ENCODE data around the gene GALNT10. TPM values are rescaled to one million over a fixed set of nuclear protein-coding genes. Genes with fewer than 3 reads are reported as not detected.
"Not testable (repeated sequence)": the region's sequence is repeated elsewhere in the genome, so short reads cannot be mapped to it uniquely, and the experiment has no call there.

GALNT10 gene
- total RNA-seq, 2 donors from 2014 or later: 11.5 to 19.5 TPM

DNA sequence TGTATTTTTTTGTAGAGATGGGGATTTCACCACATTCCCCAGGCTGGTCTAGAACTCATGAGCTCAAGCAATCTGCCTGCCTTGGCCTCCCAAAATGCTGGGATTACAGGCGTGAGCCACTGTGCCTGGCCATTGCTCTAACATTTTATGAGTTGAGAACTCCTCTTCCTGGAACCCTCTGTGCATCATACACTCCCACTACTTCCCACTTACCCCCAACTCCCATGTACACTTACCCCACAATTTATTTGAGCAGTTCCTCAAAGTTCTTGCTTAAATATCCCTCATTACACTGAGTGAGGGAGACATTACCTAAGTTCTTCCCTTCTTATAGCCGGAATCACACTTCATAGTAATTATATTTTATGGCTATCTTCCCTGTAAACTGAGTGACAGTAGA is 42.9 kb upstream of the GALNT10 start:
- H3K9me3 ChIP-seq: no peaks in the 10 kb centered on the region
- TF ChIP-seq POLR2A (IDR thresholded peaks at IDR 0.05) (no peak), CTCF (IDR thresholded peaks at IDR 0.05) (no peak)
- no peak for DNase-seq
- H3K4me1 ChIP-seq: peaks cover 12% of the 10 kb centered on the region
- H3K27me3 ChIP-seq: no peaks in the 10 kb centered on the region
- ATAC-seq: no peak
- intact Hi-C loops (cut with DNase I): no loop called here
- no peaks in the 10 kb centered on the region for H3K36me3 ChIP-seq (replicated peaks in 1 of 2; ENCODE audit: insufficient read depth in 1 of 2, low read depth in 2 of 2)
- 93 to 100% methylated on average over 2 of the region's 2 CpGs for WGBS, 2 donors
- H3K4me3 ChIP-seq: no peak overlapping the region
- no peak overlapping the region for H3K27ac ChIP-seq

GRCh38 chr5:154150471-154150870 is 40.1 kb upstream of the GALNT10 start:
- H3K4me3 ChIP-seq; H3K27ac ChIP-seq; H3K36me3 ChIP-seq (replicated peaks in 1 of 2; ENCODE audit: insufficient read depth in 1 of 2, low read depth in 2 of 2); H3K27me3 ChIP-seq; intact Hi-C loops (cut with DNase I); H3K9me3 ChIP-seq: not testable (repeated sequence)
- ATAC-seq: peak; percentile 30
- H3K4me1 ChIP-seq: peaks cover 12% of the 10 kb centered on the region
- 52 to 57% methylated on average over 2 of the region's 2 CpGs for WGBS, 2 donors
- DNase-seq: peak in 1 of 4 donors; percentile 10

- no peak for DNase-seq
- H3K4me3 ChIP-seq: no peak overlapping the region
- no peaks in the 10 kb centered on the region for H3K27me3 ChIP-seq
- H3K36me3 ChIP-seq (replicated peaks in 1 of 2; ENCODE audit: insufficient read depth in 1 of 2, low read depth in 2 of 2): no peaks in the 10 kb centered on the region
- no peaks in the 10 kb centered on the region for H3K4me1 ChIP-seq
- H3K27ac ChIP-seq: no peak overlapping the region
- no peaks in the 10 kb centered on the region for H3K9me3 ChIP-seq
- TF ChIP-seq CTCF (IDR thresholded peaks at IDR 0.05): peak in 1 of 7 experiments; percentile 7
- TF ChIP-seq POLR2A (IDR thresholded peaks at IDR 0.05): no peak
- WGBS, 2 donors: 56 to 63% methylated on average over 6 of the region's 6 CpGs
- intact Hi-C loops (cut with DNase I): no loop called here
- no peak for ATAC-seq
Observed at GRCh38 chr5:154157483-154158378, 32.8 kb upstream of the GALNT10 start.

DNA sequence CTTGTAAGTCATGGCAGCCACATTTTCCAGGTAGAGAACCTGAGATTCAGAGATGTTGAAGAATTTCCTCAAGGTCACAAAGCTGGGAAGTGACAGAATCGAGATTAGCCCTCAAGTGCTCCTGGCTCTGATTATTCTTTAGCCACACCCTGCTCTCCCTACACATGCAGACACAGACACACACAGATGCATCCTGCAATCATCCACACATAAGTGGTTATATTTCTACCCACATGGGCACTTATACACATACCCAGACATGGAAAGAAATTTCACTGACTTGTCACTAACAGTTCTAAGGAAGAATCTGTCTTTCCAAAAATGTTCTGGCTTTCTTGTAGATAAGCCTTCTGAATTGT is 32.2 kb upstream of the GALNT10 start:
- intact Hi-C loops (cut with DNase I): no loop called here

GRCh38 chr5:154159343-154159742 is 31.2 kb upstream of the GALNT10 start:
- H3K9me3 ChIP-seq: no peaks in the 10 kb centered on the region
- no peak for TF ChIP-seq CTCF (IDR thresholded peaks at IDR 0.05)
- TF ChIP-seq POLR2A (IDR thresholded peaks at IDR 0.05): no peak
- H3K27me3 ChIP-seq: no peaks in the 10 kb centered on the region
- no peaks in the 10 kb centered on the region for H3K36me3 ChIP-seq (replicated peaks in 1 of 2; ENCODE audit: insufficient read depth in 1 of 2, low read depth in 2 of 2)
- no peak overlapping the region for H3K27ac ChIP-seq
- no peaks in the 10 kb centered on the region for H3K4me1 ChIP-seq
- H3K4me3 ChIP-seq: no peak overlapping the region
- ATAC-seq (no peak), DNase-seq (no peak)
- intact Hi-C loops (cut with DNase I): no loop called here

More for the DNA sequence above, 32.2 kb upstream of the GALNT10 start:
- Histone ChIP-seq H3K27me3 (no peaks in the 10 kb centered on the region), H3K9me3 (no peaks in the 10 kb centered on the region), H3K4me3 (no peak overlapping the region), H3K27ac (no peak overlapping the region), H3K4me1 (no peaks in the 10 kb centered on the region), H3K36me3 (replicated peaks in 1 of 2; ENCODE audit: insufficient read depth in 1 of 2, low read depth in 2 of 2) (no peaks in the 10 kb centered on the region)
- no peak for ATAC-seq
- TF ChIP-seq POLR2A (IDR thresholded peaks at IDR 0.05): no peak
- no peak for TF ChIP-seq CTCF (IDR thresholded peaks at IDR 0.05)
- DNase-seq: no peak
- WGBS, 2 donors: 29 to 50% methylated on average over 1 of the region's 1 CpG

Data from body of pancreas (tissue), 4 donors.